Heart right ventricle (tissue), 16 donors: ENCODE results near the gene EGLN2. TPM values are rescaled to one million over a fixed set of nuclear protein-coding genes. Genes with fewer than 3 reads are reported as not detected.

Experiments
- ATAC-seq, 8 donors: fragments of 200-7000 bp; cut with Tn5 transposase; one replicate each; pipeline ENCODE4 v1.9.1; 2020; ENCODE audit warnings: mild to moderate bottlenecking in 8 of 8, moderate library complexity in 8 of 8, moderate number of reproducible peaks in 1 of 8
- DNase-seq, 2 donors: peaks; one replicate each; pipeline ENCODE4 v3.0.0-alpha.2; 2020
- H3K27ac ChIP-seq, 10 donors: fragments of 200-600 bp; sonication (generic) in 2 of 10; one replicate each; pipeline versions ENCODE4 v1.5.0 to v1.8.0; 2020 to 2022; ENCODE audit warnings: mild to moderate bottlenecking in 3 of 10
- H3K27me3 ChIP-seq, 7 donors: fragments of 200-600 bp; one replicate each; pipeline ENCODE4 v1.8.0; 2021 to 2022; ENCODE audit warnings: mild to moderate bottlenecking in 2 of 7
- H3K36me3 ChIP-seq, 9 donors: fragments of 200-600 bp; sonication (generic) in 1 of 9; one replicate each; pipeline versions ENCODE4 v1.5.0 to v1.8.0; 2020 to 2022; ENCODE audit warnings: mild to moderate bottlenecking in 2 of 9
- H3K4me1 ChIP-seq, 9 donors: fragments of 200-600 bp; sonication (generic) in 1 of 9; one replicate each; pipeline versions ENCODE4 v1.5.0 to v1.8.0; 2020 to 2022; ENCODE audit warnings: mild to moderate bottlenecking in 4 of 9
- H3K4me3 ChIP-seq, 10 donors: fragments of 200-600 bp; sonication (generic) in 2 of 10; one replicate each; pipeline versions ENCODE4 v1.5.0 to v1.8.0; 2020 to 2022; ENCODE audit warnings: mild to moderate bottlenecking in 7 of 10, moderate library complexity in 2 of 10
- H3K9me3 ChIP-seq, 11 donors: fragments of 200-600 bp in 10 of 11; sonication (generic) in 2 of 11; one replicate each; pipeline versions ENCODE4 v1.5.0 to v1.8.0; 2013 to 2022; ENCODE audit warnings: mild to moderate bottlenecking in 2 of 11, control low read depth in 1 of 11, moderate library complexity in 1 of 11
- CTCF ChIP-seq, 9 donors: fragments of 200-600 bp; sonication (generic) in 2 of 9; IDR thresholded peaks; one replicate each; pipeline versions ENCODE4 v1.5.0 to v1.8.0; 2021 to 2022; ENCODE audit warnings: antibody characterized with exemption in 9 of 9, mild to moderate bottlenecking in 5 of 9, moderate library complexity in 1 of 9
- WGBS, 2 donors: extraction: QIAGEN DNeasy Blood & Tissue Kit; methylation state at CpG; one replicate each; pipeline ENCODE4 v1.1.7; 2013; ENCODE audit warnings: inconsistent platforms in 1 of 2; 5-methylcytosine and 5-hydroxymethylcytosine counted together
- intact Hi-C, 10 donors: fragments of 100-400 bp; cut with DNase I; formaldehyde crosslinking; loops; one replicate each; pipeline versions ENCODE4 v1.11.1 to v1.14.2; 2022
- polyA plus RNA-seq, 2 donors: library from polyadenylated mRNA; stranded (reverse); fragments of 200-250 nt; gene quantifications; one replicate each; pipeline ENCODE4 v1.2.3, GENCODE V29; 2013
- total RNA-seq, 10 donors: library from RNA; stranded (reverse); fragmentation: NEBNext Ultra II Directional in 3 of 10; extraction: Animal tissue kit (Norgen Biotek cat#: 25700) in 3 of 10; gene quantifications; one replicate each; pipeline versions ENCODE4 v1.2.1 to v1.2.4, GENCODE V29; 2021 to 2023
- donor health status: Arrhythmogenic right ventricular cardiomyopathy.
- donor health status: ischemic (EF 13 %, LVEDD 7.1; RV severe dilation, severe dysfunction).
- donor health status: healthy with polysubstance abuse.
- donor health status: DM: no; HTN: yes; CAD: no.
- donor health status: DM: no; HTN: no; CAD: no.
- donor health status: ischemic (EF 25% LVEDD 6.9; RV normal size, moderate dysfunction).
- donor health status: ischemic (EF 25% LVEDD 5.7; RV mildly dilated, moderate dysfunction).
- donor health status: healthy.
- donor health status: DM: yes; HTN: yes; CAD: no.
- donor health status: Ischemic cardiomyopathy.
- donor health status: ischemic (EF 35%, LVEDD 5.7; RV mildly dilated, moderate dysfunction).
- donor health status: nonischemic (EF 11% LVEDD 7.7; RV severe dilation, severe dysfunction).
- donor health status: DM: yes; HTN: yes; CAD: no.
- donor health status: PGD.
- donor health status: ischemic (EF 29% LVEDD 5.4; RV normal size, mild dysfunction).
- donor health status: nonischemic (EF 23%, LVEDD 6.1; RV moderate dilation, normal function).

EGLN2 gene
- total and polyA plus RNA-seq, 12 donors: 31.8 to 78.6 (median 46.0) TPM

GRCh38 chr19:40791349-40791748 is 7.6 kb upstream of the EGLN2 start:
- H3K9me3 ChIP-seq: no peaks in the 10 kb centered on the region
- WGBS, 2 donors: 82 to 97% methylated on average over 7 of the region's 7 CpGs
- H3K4me1 ChIP-seq: no peaks in the 10 kb centered on the region
- TF ChIP-seq CTCF (IDR thresholded peaks at IDR 0.05): no peak
- H3K36me3 ChIP-seq: peaks cover 0 to 65% (median 0%) of the 10 kb centered on the region in 9 donors
- no peak overlapping the region for H3K27ac ChIP-seq
- no peaks in the 10 kb centered on the region for H3K27me3 ChIP-seq
- intact Hi-C loops: loop anchor here in 1 of 10 donors (10.0 kb wide), 1 partner anchor 77 kb away; the partner anchor contains the start of genes COQ8B and ITPKC
- DNase-seq: no peak
- no peak overlapping the region for H3K4me3 ChIP-seq
- no peak for ATAC-seq

- Histone ChIP-seq H3K27ac (no peak overlapping the region), H3K4me1 (no peaks in the 10 kb centered on the region), H3K9me3 (no peaks in the 10 kb centered on the region), H3K36me3 (peaks cover 0 to 62% (median 0%) of the 10 kb centered on the region in 9 donors), H3K27me3 (no peaks in the 10 kb centered on the region), H3K4me3 (no peak overlapping the region)
- DNase-seq: no peak
- 88 to 91% methylated on average over 3 of the region's 3 CpGs for WGBS, 2 donors
- TF ChIP-seq CTCF (IDR thresholded peaks at IDR 0.05): no peak
- no peak for ATAC-seq
- intact Hi-C loops: loop anchor here in 1 of 10 donors (10.0 kb wide), 1 partner anchor 77 kb away; the partner anchor contains the start of genes COQ8B and ITPKC
Measured at GRCh38 chr19:40791996-40792395, 7.0 kb upstream of the EGLN2 start.

- 94 to 97% methylated on average over 14 of the region's 14 CpGs for WGBS, 2 donors
- no peak for ATAC-seq
- H3K27ac ChIP-seq: peak overlapping the region in 9 of 10 donors; percentile 83 to 99 (median 97)
- H3K36me3 ChIP-seq: peaks cover 0 to 46% (median 9%) of the 10 kb centered on the region in 9 donors
- H3K4me1 ChIP-seq: peaks cover 12 to 37% (median 32%) of the 10 kb centered on the region in 9 donors
- TF ChIP-seq CTCF (IDR thresholded peaks at IDR 0.05): no peak
- H3K27me3 ChIP-seq: no peaks in the 10 kb centered on the region
- H3K9me3 ChIP-seq: no peaks in the 10 kb centered on the region
- intact Hi-C loops: loop anchor here in 4 of 10 donors (1.0 to 10.0 kb wide), 4 partner anchors 19 to 83 kb away; partner anchors contain the start of genes COQ8B (in 2 of the 4), ITPKC (in 2 of the 4), ACTMAP (in 1 of the 4) and RAB4B (in 1 of the 4)
- no peak for DNase-seq
- peak overlapping the region in 3 of 10 donors; percentile 79 to 96 (median 93) for H3K4me3 ChIP-seq
Measured at GRCh38 chr19:40797166-40797962, 1.6 kb upstream of the EGLN2 start.

GRCh38 chr19:40797963-40798682 is 868 bp upstream of the EGLN2 start:
- H3K36me3 ChIP-seq: peaks cover 0 to 39% (median 9%) of the 10 kb centered on the region in 9 donors
- peaks cover 19 to 45% (median 39%) of the 10 kb centered on the region in 9 donors for H3K4me1 ChIP-seq
- H3K9me3 ChIP-seq: no peaks in the 10 kb centered on the region
- H3K27me3 ChIP-seq: no peaks in the 10 kb centered on the region
- intact Hi-C loops: loop anchor here in 5 of 10 donors (1.0 to 10.0 kb wide), 8 partner anchors 19 to 83 kb away; partner anchors contain the start of genes RAB4B (in 5 of the 5), ACTMAP (in 4 of the 5), COQ8B (in 3 of the 5) and ITPKC (in 3 of the 5)
- TF ChIP-seq CTCF (IDR thresholded peaks at IDR 0.05): peak in 8 of 9 donors; percentile 8 to 64 (median 42)
- peak overlapping the region; percentile 42 to 99 (median 96) for H3K27ac ChIP-seq
- peak overlapping the region; percentile 11 to 97 (median 83) for H3K4me3 ChIP-seq
- DNase-seq: peak; percentile 63 to 69
- 12% methylated on average over 28 of the region's 28 CpGs for WGBS, 2 donors
- ATAC-seq: peak; percentile 5 to 58 (median 34)
